ENCODE results near the gene ATP6V1G3.
"Not testable (repeated sequence)": the region's sequence is repeated elsewhere in the genome, so short reads cannot be mapped to it uniquely, and the experiment has no call there.

ATP6V1G3 gene

DNA sequence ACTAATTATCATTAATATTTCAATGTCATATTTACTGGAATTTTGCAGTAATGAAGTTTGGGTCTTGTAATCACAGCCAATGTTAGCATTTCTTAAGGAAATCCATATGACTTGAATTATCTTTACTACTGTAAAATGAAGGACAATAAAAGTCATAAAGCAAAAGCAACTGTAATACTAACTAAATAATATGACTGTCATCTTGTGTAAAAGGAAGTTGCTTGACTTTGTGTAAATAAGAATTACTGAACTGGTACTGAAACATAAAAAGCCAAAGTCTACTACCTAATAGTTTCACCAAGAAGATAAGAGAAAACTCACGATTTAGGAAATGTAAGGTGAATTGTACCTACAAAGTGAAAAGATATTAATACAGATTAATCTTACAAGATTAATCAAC is 57.5 kb downstream of the ATP6V1G3 start:
- no peaks in the 10 kb centered on the region for H3K79me2 ChIP-seq (ENCODE audit: insufficient read depth, low read length)
- TF ChIP-seq EZH2phosphoT487 (IDR thresholded peaks at IDR 0.05; ENCODE audit: borderline replicate concordance), result no peak
- TF ChIP-seq, protein P1, sequence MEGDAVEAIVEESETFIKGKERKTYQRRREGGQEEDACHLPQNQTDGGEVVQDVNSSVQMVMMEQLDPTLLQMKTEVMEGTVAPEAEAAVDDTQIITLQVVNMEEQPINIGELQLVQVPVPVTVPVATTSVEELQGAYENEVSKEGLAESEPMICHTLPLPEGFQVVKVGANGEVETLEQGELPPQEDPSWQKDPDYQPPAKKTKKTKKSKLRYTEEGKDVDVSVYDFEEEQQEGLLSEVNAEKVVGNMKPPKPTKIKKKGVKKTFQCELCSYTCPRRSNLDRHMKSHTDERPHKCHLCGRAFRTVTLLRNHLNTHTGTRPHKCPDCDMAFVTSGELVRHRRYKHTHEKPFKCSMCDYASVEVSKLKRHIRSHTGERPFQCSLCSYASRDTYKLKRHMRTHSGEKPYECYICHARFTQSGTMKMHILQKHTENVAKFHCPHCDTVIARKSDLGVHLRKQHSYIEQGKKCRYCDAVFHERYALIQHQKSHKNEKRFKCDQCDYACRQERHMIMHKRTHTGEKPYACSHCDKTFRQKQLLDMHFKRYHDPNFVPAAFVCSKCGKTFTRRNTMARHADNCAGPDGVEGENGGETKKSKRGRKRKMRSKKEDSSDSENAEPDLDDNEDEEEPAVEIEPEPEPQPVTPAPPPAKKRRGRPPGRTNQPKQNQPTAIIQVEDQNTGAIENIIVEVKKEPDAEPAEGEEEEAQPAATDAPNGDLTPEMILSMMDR (conservative IDR thresholded peaks at IDR 0.05; ENCODE audit: low read length), result no peak

DNA sequence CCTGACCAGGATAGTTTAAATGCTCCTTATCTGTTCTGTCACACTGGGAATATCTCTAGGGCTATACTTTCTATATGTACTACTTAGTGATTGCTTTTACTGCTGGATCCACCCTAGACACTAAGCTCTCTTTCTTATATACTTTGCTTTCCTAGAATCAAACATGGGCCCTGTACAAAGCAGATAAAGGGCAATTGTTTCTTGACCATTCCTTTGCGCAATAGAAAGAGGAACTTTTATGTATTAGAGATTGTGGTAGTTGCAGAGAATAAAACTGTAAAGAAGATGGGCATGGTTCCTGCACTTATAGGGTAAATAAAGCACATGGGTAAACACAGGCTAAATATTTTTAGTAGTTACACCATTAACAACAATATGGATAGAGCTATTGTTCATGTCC is 58.8 kb downstream of the ATP6V1G3 start:
- TF ChIP-seq, protein P1 (conservative IDR thresholded peaks at IDR 0.05; ENCODE audit: low read length), result no peak
- Histone ChIP-seq H3K36me3 (ENCODE audit: insufficient read depth, low read length) (peaks cover 7% of the 10 kb centered on the region; the same call in 1 of the 2 replicates), H3K79me2 (ENCODE audit: insufficient read depth, low read length) (no peaks in the 10 kb centered on the region), H3F3A (ENCODE audit: low read depth) (no peaks in the 10 kb centered on the region), H3K9ac (ENCODE audit: low read depth, low read length, poor library complexity, severe bottlenecking) (no peak overlapping the region), H3K4me2 (ENCODE audit: low read depth, low read length, poor library complexity, severe bottlenecking) (no peak overlapping the region), H2AFZ (ENCODE audit: low read length) (no peak overlapping the region), H3K9me3 (ENCODE audit: insufficient read depth, low read depth, low read length) (no peaks in the 10 kb centered on the region), H3K27me3 (ENCODE audit: insufficient read depth, low read length, poor library complexity, severe bottlenecking) (no peaks in the 10 kb centered on the region), H4K20me1 (ENCODE audit: insufficient read depth, low read length, poor library complexity, severe bottlenecking) (no peaks in the 10 kb centered on the region), H3K9me2 (replicated peaks; ENCODE audit: low read depth, low read length) (no peaks in the 10 kb centered on the region), H3K4me3 (ENCODE audit: low read length, poor library complexity, severe bottlenecking) (no peak overlapping the region), H3K4me1 (ENCODE audit: insufficient read depth, low read length, poor library complexity, severe bottlenecking) (no peaks in the 10 kb centered on the region)

More for the DNA sequence above, 57.5 kb downstream of the ATP6V1G3 start:
- peaks cover 7% of the 10 kb centered on the region; the same call in 1 of the 2 replicates for H3K36me3 ChIP-seq (ENCODE audit: insufficient read depth, low read length)
- H3F3A ChIP-seq (ENCODE audit: low read depth), result no peaks in the 10 kb centered on the region
- no peak overlapping the region for H3K4me2 ChIP-seq (ENCODE audit: low read depth, low read length, poor library complexity, severe bottlenecking)
- H3K9me3 ChIP-seq (ENCODE audit: insufficient read depth, low read depth, low read length), result no peaks in the 10 kb centered on the region
- H3K9me2 ChIP-seq (replicated peaks; ENCODE audit: low read depth, low read length), result no peaks in the 10 kb centered on the region
- no peak overlapping the region for H2AFZ ChIP-seq (ENCODE audit: low read length)
- no peak overlapping the region for H3K4me3 ChIP-seq (ENCODE audit: low read length, poor library complexity, severe bottlenecking)
- H3K27me3 ChIP-seq (ENCODE audit: insufficient read depth, low read length, poor library complexity, severe bottlenecking), result no peaks in the 10 kb centered on the region
- no peaks in the 10 kb centered on the region for H3K4me1 ChIP-seq (ENCODE audit: insufficient read depth, low read length, poor library complexity, severe bottlenecking)
- no peak overlapping the region for H3K9ac ChIP-seq (ENCODE audit: low read depth, low read length, poor library complexity, severe bottlenecking)
- H4K20me1 ChIP-seq (ENCODE audit: insufficient read depth, low read length, poor library complexity, severe bottlenecking), result no peaks in the 10 kb centered on the region

DNA sequence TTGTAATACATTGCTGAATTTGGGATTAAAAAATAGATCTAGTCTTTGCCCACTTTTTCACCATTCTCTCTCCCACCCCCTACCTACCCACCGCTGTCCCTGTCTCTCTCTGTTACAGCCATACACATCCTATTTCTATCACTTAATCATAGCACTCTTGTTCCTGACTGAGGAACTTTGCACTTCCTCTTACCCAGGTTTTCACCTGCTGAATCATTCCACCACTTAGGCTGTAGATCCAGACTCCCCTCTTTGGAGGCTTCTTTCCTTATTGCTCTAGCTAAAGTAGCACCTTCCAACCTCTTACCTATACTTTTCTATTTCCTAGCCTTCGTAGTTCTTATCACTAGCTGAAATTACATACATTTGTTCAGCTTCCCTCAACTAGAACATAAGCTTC is 59.6 kb downstream of the ATP6V1G3 start:
- no peak overlapping the region for H2AFZ ChIP-seq (ENCODE audit: low read length)
- no peaks in the 10 kb centered on the region for H3F3A ChIP-seq (ENCODE audit: low read depth)
- no peaks in the 10 kb centered on the region for H3K27me3 ChIP-seq (ENCODE audit: insufficient read depth, low read length, poor library complexity, severe bottlenecking)
- no peaks in the 10 kb centered on the region for H3K4me1 ChIP-seq (ENCODE audit: insufficient read depth, low read length, poor library complexity, severe bottlenecking)
- H3K4me3 ChIP-seq (ENCODE audit: low read length, poor library complexity, severe bottlenecking), result no peak overlapping the region
- H3K9me3 ChIP-seq (ENCODE audit: insufficient read depth, low read depth, low read length), result no peaks in the 10 kb centered on the region
- peaks cover 7% of the 10 kb centered on the region; the same call in 1 of the 2 replicates for H3K36me3 ChIP-seq (ENCODE audit: insufficient read depth, low read length)
- H3K79me2 ChIP-seq (ENCODE audit: insufficient read depth, low read length), result no peaks in the 10 kb centered on the region
- no peak overlapping the region for H3K4me2 ChIP-seq (ENCODE audit: low read depth, low read length, poor library complexity, severe bottlenecking)
- no peak overlapping the region for H3K9ac ChIP-seq (ENCODE audit: low read depth, low read length, poor library complexity, severe bottlenecking)
- no peaks in the 10 kb centered on the region for H3K9me2 ChIP-seq (replicated peaks; ENCODE audit: low read depth, low read length)
- TF ChIP-seq EZH2phosphoT487 (IDR thresholded peaks at IDR 0.05; ENCODE audit: borderline replicate concordance), result no peak
- TF ChIP-seq, protein P1 (conservative IDR thresholded peaks at IDR 0.05; ENCODE audit: low read length), result no peak
- no peaks in the 10 kb centered on the region for H4K20me1 ChIP-seq (ENCODE audit: insufficient read depth, low read length, poor library complexity, severe bottlenecking)

DNA sequence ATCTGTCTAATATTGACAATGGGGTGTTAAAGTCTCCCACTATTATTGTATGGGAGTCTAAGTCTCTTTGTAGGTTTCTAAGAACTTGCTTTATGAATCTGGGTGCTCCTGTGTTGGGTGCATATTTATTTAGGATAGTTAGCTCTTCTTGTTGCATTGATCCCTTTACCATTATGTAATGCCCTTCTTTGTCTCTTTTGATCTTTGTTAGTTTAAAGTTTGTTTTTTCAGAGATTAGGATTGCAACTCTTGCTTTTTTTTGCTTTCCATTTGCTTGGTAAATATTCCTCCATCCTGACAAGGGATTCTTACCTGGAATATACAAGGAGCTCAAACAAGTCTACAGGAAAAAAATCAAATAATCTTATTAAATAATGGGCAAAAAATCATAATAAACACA is 63.1 kb downstream of the ATP6V1G3 start:
- not testable (repeated sequence) for H3K4me2 ChIP-seq (ENCODE audit: low read depth, low read length, poor library complexity, severe bottlenecking); H3K9ac ChIP-seq (ENCODE audit: low read depth, low read length, poor library complexity, severe bottlenecking); H3K4me3 ChIP-seq (ENCODE audit: low read length, poor library complexity, severe bottlenecking)

More for the DNA sequence above, 63.1 kb downstream of the ATP6V1G3 start:
- H2AFZ ChIP-seq (ENCODE audit: low read length); H3K79me2 ChIP-seq (ENCODE audit: insufficient read depth, low read length); H3K36me3 ChIP-seq (ENCODE audit: insufficient read depth, low read length); H4K20me1 ChIP-seq (ENCODE audit: insufficient read depth, low read length, poor library complexity, severe bottlenecking); H3K4me1 ChIP-seq (ENCODE audit: insufficient read depth, low read length, poor library complexity, severe bottlenecking); H3K9me3 ChIP-seq (ENCODE audit: insufficient read depth, low read depth, low read length); H3F3A ChIP-seq (ENCODE audit: low read depth); H3K9me2 ChIP-seq (replicated peaks; ENCODE audit: low read depth, low read length); H3K27me3 ChIP-seq (ENCODE audit: insufficient read depth, low read length, poor library complexity, severe bottlenecking): not testable (repeated sequence)
